ENCODE results near the gene CD34. TPM values are rescaled to one million over a fixed set of nuclear protein-coding genes. Genes with fewer than 3 reads are reported as not detected.

The CD34 gene
- total RNA-seq, 4 donors from 2014 or later, result 20.7 to 38.8 (median 27.8) TPM

GRCh38 chr1:207922554-207922953 lies 11.6 kb upstream of the CD34 start:
- Histone ChIP-seq H3K27ac (peak overlapping the region; percentile 34 to 54 (median 44)), H3K27me3 (no peaks in the 10 kb centered on the region), H3K36me3 (no peaks in the 10 kb centered on the region), H3K4me3 (replicated peaks in 1 of 3) (no peak overlapping the region), H3K4me1 (peaks cover 10 to 37% of the 10 kb centered on the region in 2 donors), H3K9me3 (no peaks in the 10 kb centered on the region)
- WGBS, 2 donors, result 64 to 72% methylated on average over 8 of the region's 8 CpGs
- TF ChIP-seq POLR2A (IDR thresholded peaks at IDR 0.05), result no peak
- TF ChIP-seq CTCF (IDR thresholded peaks at IDR 0.05), result no peak
- no peak for DNase-seq
- intact Hi-C loops (cut with DNase I), result no loop called here

DNA sequence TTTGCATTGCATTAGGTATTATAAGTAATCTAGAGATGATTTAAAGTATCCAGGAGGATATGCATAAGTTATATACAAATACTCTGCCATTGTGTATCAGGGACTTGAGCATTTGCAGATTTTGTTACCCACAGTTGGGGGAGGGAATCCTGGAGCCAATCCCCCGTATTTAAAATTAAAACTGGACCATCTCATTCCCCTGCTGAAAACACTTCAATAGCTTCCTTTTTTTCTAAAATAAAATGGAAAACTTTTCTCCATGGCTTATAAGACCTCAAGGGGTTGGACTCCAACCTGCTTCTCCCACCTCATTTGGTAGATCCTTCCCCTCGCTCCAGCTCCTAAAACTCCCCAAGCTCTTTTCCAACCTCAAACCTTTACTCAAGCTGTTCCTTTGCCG lies 10.4 kb upstream of the CD34 start:
- H3K9me3 ChIP-seq, result no peaks in the 10 kb centered on the region
- 79 to 86% methylated on average over 3 of the region's 3 CpGs for WGBS, 2 donors
- DNase-seq, result no peak
- H3K27ac ChIP-seq, result no peak overlapping the region
- intact Hi-C loops (cut with DNase I), result no loop called here
- TF ChIP-seq CTCF (IDR thresholded peaks at IDR 0.05), result no peak
- no peak for TF ChIP-seq POLR2A (IDR thresholded peaks at IDR 0.05)
- H3K4me3 ChIP-seq (replicated peaks in 1 of 3), result no peak overlapping the region
- H3K36me3 ChIP-seq, result no peaks in the 10 kb centered on the region
- peaks cover 10 to 37% of the 10 kb centered on the region in 2 donors for H3K4me1 ChIP-seq
- H3K27me3 ChIP-seq, result no peaks in the 10 kb centered on the region

DNA sequence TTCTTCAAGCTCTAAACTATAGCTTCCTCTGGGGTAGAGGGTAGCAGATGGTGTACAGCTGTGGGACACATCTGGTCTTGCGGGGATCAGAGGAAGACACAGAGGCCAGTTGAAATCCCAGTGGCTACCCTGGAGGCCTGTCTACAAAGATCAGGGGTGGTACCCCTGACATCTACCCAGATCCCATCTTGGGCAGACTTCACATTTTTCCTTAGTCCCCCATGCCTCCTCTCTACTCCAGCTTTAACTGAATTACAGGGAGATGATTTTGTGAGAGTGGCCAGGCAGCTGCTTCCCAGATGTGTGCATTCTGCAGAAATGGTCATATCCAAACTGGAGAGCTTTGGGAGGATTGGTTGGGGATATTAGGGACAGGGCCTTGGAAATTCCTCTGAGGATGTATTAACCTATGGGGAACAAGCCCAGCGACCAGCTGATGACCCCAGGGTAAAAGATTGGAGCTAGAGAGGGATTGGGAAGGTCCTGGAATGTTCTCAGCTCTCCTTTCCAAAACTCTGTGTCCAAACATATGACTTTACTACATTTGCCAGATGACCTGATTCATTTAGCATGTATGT lies 9.6 kb upstream of the CD34 start:
- peaks cover 9 to 35% of the 10 kb centered on the region in 2 donors for H3K4me1 ChIP-seq
- H3K9me3 ChIP-seq, result no peaks in the 10 kb centered on the region
- no peaks in the 10 kb centered on the region for H3K36me3 ChIP-seq
- intact Hi-C loops (cut with DNase I), result no loop called here
- H3K27me3 ChIP-seq, result no peaks in the 10 kb centered on the region
- DNase-seq, result no peak
- 66 to 84% methylated on average over 2 of the region's 2 CpGs for WGBS, 2 donors
- no peak overlapping the region for H3K4me3 ChIP-seq (replicated peaks in 1 of 3)
- H3K27ac ChIP-seq, result peak overlapping the region in 1 of 3 donors; percentile 34
- TF ChIP-seq CTCF (IDR thresholded peaks at IDR 0.05), result no peak
- no peak for TF ChIP-seq POLR2A (IDR thresholded peaks at IDR 0.05)

DNA sequence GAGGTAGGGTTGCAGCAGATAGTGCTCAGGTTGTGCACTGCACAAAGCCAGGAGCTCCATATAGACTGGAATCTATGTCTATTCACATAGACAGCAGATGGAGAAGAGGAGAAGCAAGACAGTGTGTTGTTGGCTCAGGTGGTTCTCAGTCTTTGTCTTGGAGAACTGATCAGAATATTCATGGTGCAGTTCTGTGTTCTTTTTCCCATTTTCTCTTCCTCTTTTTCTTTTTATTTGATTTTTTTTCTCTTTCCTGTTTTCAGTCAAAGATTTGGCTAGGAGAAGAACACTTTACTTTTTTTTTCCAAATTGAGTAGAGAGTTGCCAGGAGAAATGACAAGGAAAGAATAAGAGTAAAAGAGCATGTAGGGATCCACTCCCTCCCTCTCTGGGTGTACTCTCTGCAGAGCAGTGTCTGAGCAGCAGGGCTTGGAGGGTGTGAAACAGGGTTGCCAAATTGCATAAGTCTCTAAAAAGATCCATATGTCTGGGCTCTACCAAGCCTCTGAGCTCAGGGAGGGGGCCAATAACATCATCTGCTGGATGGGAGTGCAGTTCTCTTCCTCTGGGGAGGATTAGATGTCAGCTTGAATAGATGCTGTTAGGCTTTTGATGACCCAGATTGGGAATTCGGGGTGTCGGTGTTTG lies 8.7 kb upstream of the CD34 start:
- no peak for DNase-seq
- H3K9me3 ChIP-seq, result no peaks in the 10 kb centered on the region
- no peak overlapping the region for H3K4me3 ChIP-seq (replicated peaks in 1 of 3)
- peaks cover under 1 to 26% of the 10 kb centered on the region in 2 donors for H3K4me1 ChIP-seq
- intact Hi-C loops (cut with DNase I), result no loop called here
- peak overlapping the region in 1 of 3 donors; percentile 41 for H3K27ac ChIP-seq
- 55 to 58% methylated on average over 2 of the region's 2 CpGs for WGBS, 2 donors
- no peaks in the 10 kb centered on the region for H3K27me3 ChIP-seq
- no peaks in the 10 kb centered on the region for H3K36me3 ChIP-seq
- TF ChIP-seq CTCF (IDR thresholded peaks at IDR 0.05), result no peak
- TF ChIP-seq POLR2A (IDR thresholded peaks at IDR 0.05), result no peak

- DNase-seq, result no peak
- 65 to 74% methylated on average over 5 of the region's 5 CpGs for WGBS, 2 donors
- H3K36me3 ChIP-seq, result no peaks in the 10 kb centered on the region
- no peak for TF ChIP-seq POLR2A (IDR thresholded peaks at IDR 0.05)
- TF ChIP-seq CTCF (IDR thresholded peaks at IDR 0.05), result no peak
- no peaks in the 10 kb centered on the region for H3K9me3 ChIP-seq
- H3K27ac ChIP-seq, result peak overlapping the region in 2 of 3 donors; percentile 29 to 41
- no peaks in the 10 kb centered on the region for H3K27me3 ChIP-seq
- H3K4me3 ChIP-seq (replicated peaks in 1 of 3), result no peak overlapping the region
- H3K4me1 ChIP-seq, result peaks cover 0 to 19% of the 10 kb centered on the region in 2 donors
- intact Hi-C loops (cut with DNase I), result no loop called here
Observed at GRCh38 chr1:207918581-207918980, 7.7 kb upstream of the CD34 start.
